GM10248 (cell line): ENCODE data around the gene TSPEAR.

Source experiments
- CTCF ChIA-PET: fragments of 300-600 bp; sonication (Branson Sonifier 250); formaldehyde crosslinking; extraction: SDS; loops from one replicate; lab custom pipeline; 2021; ENCODE audit warnings: antibody characterized with exemption; lab: Yijun Ruan, JAX
- POLR2A ChIA-PET: fragments of 350-650 bp; sonication (Branson Sonifier 250); formaldehyde crosslinking; extraction: SDS; loops from one replicate; lab custom pipeline; 2020; ENCODE audit warnings: antibody characterized with exemption; lab: Yijun Ruan, JAX
- DNase-seq: peaks from one replicate; pipeline ENCODE4 v3.0.0; 2012; ENCODE audit errors: extremely low spot score
- CTCF ChIP-seq: IDR thresholded peaks from 2 replicates; pipeline ENCODE4 v1.5.1; 2012; ENCODE audit warnings: mild to moderate bottlenecking, low read depth; ENCODE audit errors: extremely low read depth, missing control alignments, control extremely low read depth

The TSPEAR gene

GRCh38 chr21:44706026-44706705 lies 5.2 kb downstream of the TSPEAR start:
- ChIA-PET POLR2A (no interaction called here), CTCF (no interaction called here)
- no peak for DNase-seq
- TF ChIP-seq CTCF: no peak

DNA sequence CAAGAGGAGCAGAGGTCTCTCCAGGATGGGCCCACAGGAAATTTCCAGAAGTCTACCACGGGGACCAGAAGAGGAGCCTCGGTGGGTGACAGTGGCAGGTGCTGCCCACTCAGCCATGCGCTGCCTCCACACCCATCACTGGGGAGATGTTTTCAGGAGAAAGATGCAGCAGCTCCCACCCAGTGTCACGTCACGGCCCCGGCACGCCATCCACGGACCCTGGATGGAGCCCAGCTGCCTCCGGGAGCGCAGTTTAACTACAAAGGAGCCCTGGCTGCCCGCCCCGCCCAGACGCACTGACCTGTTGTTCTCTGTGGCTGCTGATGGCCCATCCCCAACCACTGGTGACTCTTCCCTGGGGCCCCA lies 6.8 kb downstream of the TSPEAR start:
- TF ChIP-seq CTCF: no peak
- ChIA-PET POLR2A (no interaction called here), CTCF (interaction anchor here (1.5 kb wide), 1 partner anchor 89 kb away, joined by 3 read pairs; no protein-coding TSS in a partner anchor)
- no peak for DNase-seq

- no peak for TF ChIP-seq CTCF
- no peak for DNase-seq
- ChIA-PET CTCF (interaction anchor here (1.5 kb wide), 1 partner anchor 89 kb away, joined by 3 read pairs; no protein-coding TSS in a partner anchor), POLR2A (no interaction called here)
Measured at GRCh38 chr21:44703731-44704635, 7.4 kb downstream of the TSPEAR start.

- CTCF ChIA-PET: interaction anchor here (1.5 kb wide), 1 partner anchor 90 kb away, joined by 3 read pairs; no protein-coding TSS in a partner anchor
- POLR2A ChIA-PET: no interaction called here
- TF ChIP-seq CTCF: no peak
- no peak for DNase-seq
Measured at GRCh38 chr21:44702973-44703730, 8.2 kb downstream of the TSPEAR start.

GRCh38 chr21:44702111-44702972 lies 9.0 kb downstream of the TSPEAR start:
- CTCF ChIA-PET: no interaction called here
- TF ChIP-seq CTCF: no peak
- POLR2A ChIA-PET: no interaction called here
- DNase-seq: no peak
